Neuron (in vitro differentiated cells): ENCODE data around the gene HCRTR2.
A peak's percentile ranks its signal among the peaks of the same experiment; 100 is the strongest.
"Not testable (repeated sequence)": the region's sequence is repeated elsewhere in the genome, so short reads cannot be mapped to it uniquely, and the experiment has no call there.

ENCODE experiments used
- H2AFZ ChIP-seq: one replicate; pipeline ENCODE4 v1.6.1; 2013; ENCODE audit warnings: low read depth, mild to moderate bottlenecking, inconsistent platforms, low read length, moderate library complexity
- H3K27me3 ChIP-seq: one replicate; pipeline ENCODE4 v1.6.1; 2013; ENCODE audit warnings: low read length; ENCODE audit not compliant: insufficient read depth
- H3K36me3 ChIP-seq: one replicate; pipeline ENCODE4 v1.6.1; 2013; ENCODE audit warnings: low read length; ENCODE audit not compliant: insufficient read depth
- H3K4me1 ChIP-seq: one replicate; pipeline ENCODE4 v1.6.1; 2013; ENCODE audit warnings: low read length; ENCODE audit not compliant: insufficient read depth
- H3K4me3 ChIP-seq: 2 replicates; pipeline ENCODE4 v1.5.1; 2013; ENCODE audit warnings: mild to moderate bottlenecking, low read length, moderate library complexity
- H3K9me3 ChIP-seq: one replicate; pipeline ENCODE4 v1.6.1; 2013; ENCODE audit warnings: low read length

HCRTR2 gene

GRCh38 chr6:55180258-55180657, 5.9 kb downstream of the HCRTR2 start:
- H3K4me3 ChIP-seq = no peak overlapping the region
- H3K4me1 ChIP-seq = peaks cover 15% of the 10 kb centered on the region
- H3K36me3 ChIP-seq = no peaks in the 10 kb centered on the region
- no peaks in the 10 kb centered on the region for H3K9me3 ChIP-seq
- H2AFZ ChIP-seq = no peak overlapping the region
- H3K27me3 ChIP-seq = peaks cover 10% of the 10 kb centered on the region

- H3K4me3 ChIP-seq = no peak overlapping the region
- no peak overlapping the region for H2AFZ ChIP-seq
- H3K9me3 ChIP-seq = no peaks in the 10 kb centered on the region
- H3K36me3 ChIP-seq = no peaks in the 10 kb centered on the region
- H3K4me1 ChIP-seq = peaks cover 22% of the 10 kb centered on the region
- H3K27me3 ChIP-seq = no peaks in the 10 kb centered on the region
Measured at GRCh38 chr6:55182016-55182650, 7.8 kb downstream of the HCRTR2 start.

- Histone ChIP-seq H3K4me1 (peaks cover 22% of the 10 kb centered on the region), H3K27me3 (no peaks in the 10 kb centered on the region), H3K9me3 (no peaks in the 10 kb centered on the region), H2AFZ (peak overlapping the region; percentile 14), H3K36me3 (no peaks in the 10 kb centered on the region), H3K4me3 (no peak overlapping the region)
Measured at GRCh38 chr6:55184782-55185530, 10.6 kb downstream of the HCRTR2 start.

GRCh38 chr6:55198715-55199114, 24.4 kb downstream of the HCRTR2 start:
- Histone ChIP-seq H3K4me1 (no peaks in the 10 kb centered on the region), H3K4me3 (no peak overlapping the region), H3K27me3 (no peaks in the 10 kb centered on the region), H3K36me3 (no peaks in the 10 kb centered on the region), H2AFZ (no peak overlapping the region), H3K9me3 (no peaks in the 10 kb centered on the region)

- Histone ChIP-seq H3K36me3 (no peaks in the 10 kb centered on the region), H3K9me3 (no peaks in the 10 kb centered on the region), H3K27me3 (no peaks in the 10 kb centered on the region), H3K4me3 (no peak overlapping the region), H3K4me1 (no peaks in the 10 kb centered on the region), H2AFZ (no peak overlapping the region)
Measured at GRCh38 chr6:55199239-55199638, 24.9 kb downstream of the HCRTR2 start.

GRCh38 chr6:55208478-55209458, 34.5 kb downstream of the HCRTR2 start:
- Histone ChIP-seq H2AFZ (no peak overlapping the region), H3K36me3 (no peaks in the 10 kb centered on the region), H3K9me3 (no peaks in the 10 kb centered on the region), H3K27me3 (no peaks in the 10 kb centered on the region), H3K4me1 (peaks cover 12% of the 10 kb centered on the region), H3K4me3 (no peak overlapping the region)

- Histone ChIP-seq H2AFZ (no peak overlapping the region), H3K27me3 (no peaks in the 10 kb centered on the region), H3K9me3 (no peaks in the 10 kb centered on the region), H3K4me3 (no peak overlapping the region), H3K4me1 (peaks cover 12% of the 10 kb centered on the region), H3K36me3 (no peaks in the 10 kb centered on the region)
Measured at GRCh38 chr6:55210952-55211351, 36.6 kb downstream of the HCRTR2 start.

- Histone ChIP-seq H3K9me3 (no peaks in the 10 kb centered on the region), H2AFZ (no peak overlapping the region), H3K27me3 (no peaks in the 10 kb centered on the region), H3K4me1 (peaks cover 12% of the 10 kb centered on the region), H3K36me3 (no peaks in the 10 kb centered on the region), H3K4me3 (no peak overlapping the region)
Measured at GRCh38 chr6:55212156-55212555, 37.8 kb downstream of the HCRTR2 start.

- Histone ChIP-seq H3K36me3 (no peaks in the 10 kb centered on the region), H3K4me1 (peaks cover 2% of the 10 kb centered on the region), H3K4me3 (no peak overlapping the region)
Measured at GRCh38 chr6:55220961-55221360, 46.6 kb downstream of the HCRTR2 start.

GRCh38 chr6:55227862-55228261, 53.5 kb downstream of the HCRTR2 start:
- no peaks in the 10 kb centered on the region for H3K36me3 ChIP-seq
- H3K9me3 ChIP-seq = no peaks in the 10 kb centered on the region
- no peak overlapping the region for H3K4me3 ChIP-seq
- H2AFZ ChIP-seq = no peak overlapping the region
- H3K4me1 ChIP-seq = no peaks in the 10 kb centered on the region
- H3K27me3 ChIP-seq = no peaks in the 10 kb centered on the region

More at GRCh38 chr6:55220961-55221360, 46.6 kb downstream of the HCRTR2 start:
- H3K27me3 ChIP-seq = no peaks in the 10 kb centered on the region
- no peaks in the 10 kb centered on the region for H3K9me3 ChIP-seq
- H2AFZ ChIP-seq = no peak overlapping the region

GRCh38 chr6:55239099-55239498, 64.8 kb downstream of the HCRTR2 start:
- H2AFZ ChIP-seq = no peak overlapping the region
- H3K4me1 ChIP-seq = no peaks in the 10 kb centered on the region
- H3K4me3 ChIP-seq = no peak overlapping the region
- no peaks in the 10 kb centered on the region for H3K27me3 ChIP-seq
- no peaks in the 10 kb centered on the region for H3K9me3 ChIP-seq
- H3K36me3 ChIP-seq = no peaks in the 10 kb centered on the region

GRCh38 chr6:55240975-55241605, 66.8 kb downstream of the HCRTR2 start:
- not testable (repeated sequence) for H3K27me3 ChIP-seq, H2AFZ ChIP-seq, H3K36me3 ChIP-seq, H3K4me3 ChIP-seq, H3K4me1 ChIP-seq, H3K9me3 ChIP-seq
